Left lung (tissue), 10 donors: ENCODE data around the gene FAM221A. TPM values are rescaled to one million over a fixed set of nuclear protein-coding genes. Genes with fewer than 3 reads are reported as not detected.

Experiments
- ATAC-seq: fragments of 200-7000 bp; cut with Tn5 transposase; one replicate; pipeline ENCODE4 v1.9.1; 2020; ENCODE audit warnings: moderate library complexity
- DNase-seq, 4 donors: peaks; one replicate each; pipeline ENCODE4 v3.0.0-alpha.2; 2013 to 2020
- H3K27ac ChIP-seq, 2 donors: fragments of 200-600 bp; sonication (generic) in 1 of 2; one replicate each; pipeline versions ENCODE4 v1.5.0 to v1.8.0; 2020 to 2021
- H3K27me3 ChIP-seq, 2 donors: fragments of 200-600 bp; sonication (generic) in 1 of 2; one replicate each; pipeline versions ENCODE4 v1.5.0 to v1.8.0; 2020 to 2021
- H3K36me3 ChIP-seq, 2 donors: fragments of 200-600 bp; sonication (generic) in 1 of 2; one replicate each; pipeline versions ENCODE4 v1.5.0 to v1.8.0; 2020 to 2021
- H3K4me1 ChIP-seq, 2 donors: fragments of 200-600 bp; one replicate each; pipeline ENCODE4 v1.8.0; 2021
- H3K4me3 ChIP-seq, 2 donors: fragments of 200-600 bp; sonication (generic) in 1 of 2; one replicate each; pipeline versions ENCODE4 v1.5.0 to v1.8.0; 2020 to 2021; ENCODE audit warnings: mild to moderate bottlenecking in 1 of 2
- H3K9me3 ChIP-seq, 2 donors: fragments of 200-600 bp; sonication (generic) in 1 of 2; one replicate each; pipeline versions ENCODE4 v1.5.0 to v1.8.0; 2020 to 2021
- intact Hi-C, 2 donors: fragments of 100-400 bp; cut with DNase I; formaldehyde crosslinking; loops; one replicate each; pipeline versions ENCODE4 v1.11.2 to v1.14.2; 2022
- polyA plus RNA-seq, 6 donors: library from polyadenylated mRNA; unstranded; fragments of 120-200 nt; gene quantifications; one replicate each; pipeline ENCODE4 v1.2.1, GENCODE V29; 2013; ENCODE audit not compliant: insufficient read length in 6 of 6
- total RNA-seq, 2 donors: library from RNA; stranded (reverse); fragmentation: NEBNext Ultra II Directional; extraction: Animal tissue kit (Norgen Biotek cat#: 25700); gene quantifications; one replicate each; pipeline ENCODE4 v1.2.1, GENCODE V29; 2021
- TF ChIP-seq, protein P1 (sequence below), 2 donors: fragments of 200-600 bp; sonication (generic) in 1 of 2; IDR thresholded peaks; one replicate each; pipeline versions ENCODE4 v1.5.0 to v1.8.0; 2021; ENCODE audit warnings: antibody characterized with exemption in 2 of 2
- donor health status: DM: no; HTN: yes; CAD: no.
- donor health status: DM: no; HTN: no; CAD: no.

FAM221A gene
- total and polyA plus RNA-seq, 8 donors = 7.6 to 19.0 (median 15.4) TPM

DNA sequence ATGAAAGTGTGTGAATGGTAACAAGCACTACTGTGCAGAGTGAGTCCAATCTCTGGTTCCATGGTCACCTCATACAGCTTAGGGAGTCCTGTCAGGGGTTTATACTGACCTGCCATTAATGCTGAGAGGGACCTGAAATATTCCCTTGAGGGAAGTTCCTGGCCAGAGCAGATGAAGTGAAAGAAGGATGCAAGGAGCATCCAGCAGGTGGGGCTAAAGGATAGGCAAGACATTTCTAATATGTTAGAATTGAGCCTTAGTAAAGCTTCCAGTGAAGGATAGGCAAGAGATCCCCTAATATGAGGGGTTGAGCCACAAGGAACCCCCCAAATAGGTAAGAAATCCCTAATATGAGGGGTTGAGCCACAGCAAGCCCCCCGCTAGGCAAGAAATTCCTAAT is 25.5 kb upstream of the FAM221A start:
- no peaks in the 10 kb centered on the region for H3K4me1 ChIP-seq
- H3K4me3 ChIP-seq = no peak overlapping the region
- intact Hi-C loops = no loop called here
- ATAC-seq (no peak), DNase-seq (no peak)
- no peak overlapping the region for H3K27ac ChIP-seq
- no peaks in the 10 kb centered on the region for H3K27me3 ChIP-seq
- TF ChIP-seq, protein P1, sequence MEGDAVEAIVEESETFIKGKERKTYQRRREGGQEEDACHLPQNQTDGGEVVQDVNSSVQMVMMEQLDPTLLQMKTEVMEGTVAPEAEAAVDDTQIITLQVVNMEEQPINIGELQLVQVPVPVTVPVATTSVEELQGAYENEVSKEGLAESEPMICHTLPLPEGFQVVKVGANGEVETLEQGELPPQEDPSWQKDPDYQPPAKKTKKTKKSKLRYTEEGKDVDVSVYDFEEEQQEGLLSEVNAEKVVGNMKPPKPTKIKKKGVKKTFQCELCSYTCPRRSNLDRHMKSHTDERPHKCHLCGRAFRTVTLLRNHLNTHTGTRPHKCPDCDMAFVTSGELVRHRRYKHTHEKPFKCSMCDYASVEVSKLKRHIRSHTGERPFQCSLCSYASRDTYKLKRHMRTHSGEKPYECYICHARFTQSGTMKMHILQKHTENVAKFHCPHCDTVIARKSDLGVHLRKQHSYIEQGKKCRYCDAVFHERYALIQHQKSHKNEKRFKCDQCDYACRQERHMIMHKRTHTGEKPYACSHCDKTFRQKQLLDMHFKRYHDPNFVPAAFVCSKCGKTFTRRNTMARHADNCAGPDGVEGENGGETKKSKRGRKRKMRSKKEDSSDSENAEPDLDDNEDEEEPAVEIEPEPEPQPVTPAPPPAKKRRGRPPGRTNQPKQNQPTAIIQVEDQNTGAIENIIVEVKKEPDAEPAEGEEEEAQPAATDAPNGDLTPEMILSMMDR (IDR thresholded peaks at IDR 0.05) = no peak
- H3K9me3 ChIP-seq = peaks cover 0 to 47% of the 10 kb centered on the region in 2 donors
- no peaks in the 10 kb centered on the region for H3K36me3 ChIP-seq

DNA sequence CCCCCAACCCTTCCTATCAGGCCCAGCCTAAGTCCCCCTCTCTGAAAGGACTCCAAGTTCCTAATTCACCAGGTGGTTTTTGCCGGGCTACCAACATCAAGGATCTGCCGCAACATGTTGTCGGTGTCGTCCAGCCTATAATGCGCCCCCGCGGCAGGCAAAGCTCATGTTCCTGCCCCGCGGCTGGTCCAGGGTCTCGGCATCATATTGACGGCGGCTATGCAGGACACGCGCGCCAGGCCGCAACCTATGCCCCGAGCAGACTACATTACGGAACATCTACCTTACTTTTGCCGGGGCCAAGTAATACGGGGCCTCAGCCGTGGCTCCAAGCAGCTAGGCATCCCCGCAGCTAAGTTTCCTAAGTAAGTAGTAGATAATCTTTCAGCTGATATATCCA is 24.6 kb upstream of the FAM221A start:
- H3K9me3 ChIP-seq = peaks cover 0 to 51% of the 10 kb centered on the region in 2 donors
- intact Hi-C loops = no loop called here
- no peak overlapping the region for H3K27ac ChIP-seq
- H3K4me3 ChIP-seq = no peak overlapping the region
- DNase-seq (no peak), ATAC-seq (no peak)
- H3K36me3 ChIP-seq = no peaks in the 10 kb centered on the region
- no peaks in the 10 kb centered on the region for H3K27me3 ChIP-seq
- H3K4me1 ChIP-seq = no peaks in the 10 kb centered on the region
- TF ChIP-seq, protein P1 (IDR thresholded peaks at IDR 0.05) = no peak

DNA sequence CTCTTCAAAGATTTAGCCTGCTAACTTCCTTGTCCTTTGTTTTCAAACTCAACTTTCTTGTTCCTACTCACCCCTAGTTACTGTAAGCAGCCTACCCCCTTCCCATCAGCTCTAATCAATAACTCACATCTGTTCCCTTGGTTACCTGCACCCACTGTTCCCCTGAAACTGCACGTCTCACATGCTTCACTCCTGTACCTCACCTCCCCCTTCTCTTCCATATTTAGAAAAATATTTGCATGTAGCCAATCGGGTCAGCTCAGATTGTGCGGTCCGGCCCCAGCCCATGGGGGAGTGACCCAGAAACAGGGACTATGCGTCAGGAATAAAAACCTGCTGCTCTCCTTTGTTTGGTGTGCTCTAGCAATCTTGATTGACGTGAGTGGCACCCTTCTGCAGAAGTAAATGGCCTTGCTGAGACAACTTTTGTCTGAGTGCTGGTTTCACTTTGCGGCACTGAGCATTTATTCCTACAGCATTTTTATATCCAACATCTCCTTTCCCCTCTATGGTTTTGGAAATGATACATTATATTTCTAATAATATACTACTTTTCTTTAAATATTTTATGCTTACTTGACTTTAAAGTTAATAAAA is 21.1 kb upstream of the FAM221A start:
- intact Hi-C loops = no loop called here
- Histone ChIP-seq H3K36me3 (no peaks in the 10 kb centered on the region), H3K9me3 (peaks cover 0 to 36% of the 10 kb centered on the region in 2 donors), H3K4me3 (no peak overlapping the region), H3K4me1 (no peaks in the 10 kb centered on the region), H3K27me3 (no peaks in the 10 kb centered on the region), H3K27ac (no peak overlapping the region)
- TF ChIP-seq, protein P1 (IDR thresholded peaks at IDR 0.05) = no peak
- DNase-seq (no peak), ATAC-seq (no peak)

DNA sequence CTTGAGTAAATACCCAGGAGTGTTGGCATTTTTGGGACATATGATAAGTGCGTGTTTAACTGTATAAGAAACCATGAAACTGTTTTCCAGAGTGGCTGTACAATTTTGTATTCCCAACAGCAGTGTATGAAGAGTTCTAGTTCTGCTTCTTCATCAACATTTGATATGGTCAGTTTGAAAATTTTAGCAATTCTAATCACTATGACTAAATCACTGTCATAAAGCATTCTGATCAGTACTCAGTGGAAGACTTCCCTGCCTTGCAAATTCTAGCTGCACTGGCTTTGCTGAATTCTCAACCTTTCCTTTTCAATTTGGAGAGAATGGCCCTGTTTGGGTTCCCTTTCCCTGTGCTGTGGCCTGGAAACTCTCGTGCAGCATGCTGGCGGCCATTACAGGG is 18.6 kb upstream of the FAM221A start:
- H3K4me3 ChIP-seq = no peak overlapping the region
- H3K9me3 ChIP-seq = peaks cover 0 to 21% of the 10 kb centered on the region in 2 donors
- no peak for ATAC-seq
- intact Hi-C loops = no loop called here
- no peaks in the 10 kb centered on the region for H3K27me3 ChIP-seq
- TF ChIP-seq, protein P1 (IDR thresholded peaks at IDR 0.05) = no peak
- DNase-seq = no peak
- H3K4me1 ChIP-seq = no peaks in the 10 kb centered on the region
- H3K27ac ChIP-seq = no peak overlapping the region
- no peaks in the 10 kb centered on the region for H3K36me3 ChIP-seq

DNA sequence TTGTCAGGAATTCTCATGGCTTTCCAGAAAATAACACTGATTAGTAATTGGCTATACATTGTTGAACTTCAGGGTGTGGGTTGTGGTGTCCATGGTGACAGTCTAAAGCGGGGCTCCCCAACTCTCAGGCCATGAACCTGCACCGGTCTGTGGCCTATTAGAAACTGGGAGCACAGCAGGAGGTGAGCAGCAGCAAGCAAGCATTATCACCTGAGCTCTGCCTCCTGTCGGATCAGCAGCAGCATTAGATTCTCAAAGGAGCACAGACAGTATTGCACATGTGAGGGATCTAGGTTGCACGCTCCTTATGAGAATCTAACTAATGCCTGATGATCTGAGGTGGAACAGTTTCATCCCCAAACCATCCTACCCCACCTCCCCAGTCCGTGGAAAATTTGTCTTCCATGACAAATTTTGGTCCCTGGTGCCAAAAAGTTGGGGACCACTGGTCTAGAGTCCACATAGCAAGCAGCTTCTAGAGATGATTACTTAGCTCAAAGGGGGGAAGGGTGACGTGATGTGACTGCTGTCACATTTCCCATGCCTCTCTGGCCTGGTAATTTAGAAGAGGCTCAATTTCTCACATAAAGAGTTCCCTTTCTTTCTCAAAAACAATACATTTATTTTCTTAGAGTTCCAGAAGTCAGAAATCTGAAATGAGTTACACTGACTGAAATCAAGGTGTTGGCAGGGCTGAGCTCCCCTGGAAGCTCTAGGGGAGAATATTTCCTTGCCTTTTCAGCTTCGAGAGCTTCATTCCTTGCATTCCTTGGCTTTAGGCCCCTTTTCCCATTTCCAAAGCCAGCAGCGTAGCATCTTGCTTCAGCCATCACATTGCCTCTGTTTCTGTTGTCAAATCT is 17.6 kb upstream of the FAM221A start:
- no peaks in the 10 kb centered on the region for H3K27me3 ChIP-seq
- TF ChIP-seq, protein P1 (IDR thresholded peaks at IDR 0.05) = no peak
- no peaks in the 10 kb centered on the region for H3K4me1 ChIP-seq
- H3K4me3 ChIP-seq = no peak overlapping the region
- intact Hi-C loops = no loop called here
- ATAC-seq = no peak
- DNase-seq = no peak
- peaks cover 0 to 21% of the 10 kb centered on the region in 2 donors for H3K9me3 ChIP-seq
- H3K36me3 ChIP-seq = no peaks in the 10 kb centered on the region
- H3K27ac ChIP-seq = no peak overlapping the region
